ENCODE results near the gene CTNNA3.
"Not testable (repeated sequence)": the region's sequence is repeated elsewhere in the genome, so short reads cannot be mapped to it uniquely, and the experiment has no call there.

The CTNNA3 gene

GRCh38 chr10:67492317-67493019 lies 203.5 kb downstream of the CTNNA3 start:
- no peak for DNase-seq

GRCh38 chr10:67487906-67488619 lies 207.9 kb downstream of the CTNNA3 start:
- DNase-seq: no peak

- DNase-seq: no peak
Observed at GRCh38 chr10:67487199-67487598, 208.8 kb downstream of the CTNNA3 start.

GRCh38 chr10:67477868-67478267 lies 218.1 kb downstream of the CTNNA3 start:
- DNase-seq: no peak

GRCh38 chr10:67476201-67476600 lies 219.8 kb downstream of the CTNNA3 start:
- no peak for DNase-seq

- DNase-seq: no peak
Observed at GRCh38 chr10:67473850-67474633, 222.0 kb downstream of the CTNNA3 start.

GRCh38 chr10:67471022-67471421 lies 225.0 kb downstream of the CTNNA3 start:
- no peak for DNase-seq

- no peak for DNase-seq
Observed at GRCh38 chr10:67464278-67464677, 231.7 kb downstream of the CTNNA3 start.

- no peak for DNase-seq
Observed at GRCh38 chr10:67452892-67453291, 243.1 kb downstream of the CTNNA3 start.

- no peak for DNase-seq
Observed at GRCh38 chr10:67438605-67439304, 257.2 kb downstream of the CTNNA3 start.

- no peak for DNase-seq
Observed at GRCh38 chr10:67433276-67433675, 262.7 kb downstream of the CTNNA3 start.

GRCh38 chr10:67402620-67403019 lies 293.4 kb downstream of the CTNNA3 start:
- no peak for DNase-seq

- no peak for DNase-seq
Observed at GRCh38 chr10:67401711-67402110, 294.3 kb downstream of the CTNNA3 start.

- DNase-seq: not testable (repeated sequence)
Observed at GRCh38 chr10:67386841-67387533, 309.0 kb downstream of the CTNNA3 start.

- DNase-seq: no peak
Observed at GRCh38 chr10:67386260-67386659, 309.7 kb downstream of the CTNNA3 start.

GRCh38 chr10:67385566-67385965 lies 310.4 kb downstream of the CTNNA3 start:
- no peak for DNase-seq

- DNase-seq: no peak
Observed at GRCh38 chr10:67385089-67385488, 310.9 kb downstream of the CTNNA3 start.

- DNase-seq: no peak
Observed at GRCh38 chr10:67331121-67331910, 364.7 kb downstream of the CTNNA3 start.

GRCh38 chr10:67327626-67328535 lies 368.1 kb downstream of the CTNNA3 start:
- no peak for DNase-seq

GRCh38 chr10:67319976-67320375 lies 376.0 kb downstream of the CTNNA3 start:
- DNase-seq: no peak
